ENCODE data around the gene FBXL17.

GRCh38 chr5:107863125-107863524 is 518.8 kb downstream of the FBXL17 start:
- no peak for TF ChIP-seq IRF1 (CRISPR knock-in tag; IDR thresholded peaks at IDR 0.05)
- TF ChIP-seq CTCF (IDR thresholded peaks at IDR 0.05), result no peak
- no peak for TF ChIP-seq USF2 (CRISPR knock-in tag; IDR thresholded peaks at IDR 0.05)
- no peak for TF ChIP-seq KAT7 (CRISPR knock-in tag; IDR thresholded peaks at IDR 0.05; ENCODE audit: borderline replicate concordance)
- no peak for TF ChIP-seq CREM (CRISPR knock-in tag; IDR thresholded peaks at IDR 0.05)
- TF ChIP-seq NR2C2 (CRISPR knock-in tag; IDR thresholded peaks at IDR 0.05), result no peak
- no peak for TF ChIP-seq NR3C1 (CRISPR knock-in tag; conservative IDR thresholded peaks at IDR 0.05; ENCODE audit: low read depth)
- no peak for TF ChIP-seq ATF2 (CRISPR knock-in tag; IDR thresholded peaks at IDR 0.05; ENCODE audit: borderline replicate concordance, low read depth)
- TF ChIP-seq ZNF416 (CRISPR knock-in tag; IDR thresholded peaks at IDR 0.05), result no peak
- TF ChIP-seq NR1H2 (CRISPR knock-in tag; IDR thresholded peaks at IDR 0.05), result no peak
- TF ChIP-seq PRDM15 (CRISPR knock-in tag; IDR thresholded peaks at IDR 0.05), result no peak
- TF ChIP-seq ZNF263 (CRISPR knock-in tag; IDR thresholded peaks at IDR 0.05; ENCODE audit: low read depth), result no peak
- TF ChIP-seq ZBTB21 (CRISPR knock-in tag; IDR thresholded peaks at IDR 0.05; ENCODE audit: borderline replicate concordance), result no peak
- no peak for TF ChIP-seq SOX15 (CRISPR knock-in tag; IDR thresholded peaks at IDR 0.05)

Measured in WTC11 (cell line).